ENCODE measurements around the gene AFAP1. TPM values are rescaled to one million over a fixed set of nuclear protein-coding genes. Genes with fewer than 3 reads are reported as not detected.

AFAP1 gene
- total RNA-seq, 1 donor from 2014 or later = 55.6 TPM

- H3K27me3 ChIP-seq (ENCODE audit: control insufficient read depth, insufficient read depth, low read length) = no peaks in the 10 kb centered on the region
- H3K4me3 ChIP-seq (ENCODE audit: low read depth, low read length) = no peak overlapping the region
- DNase-seq (ENCODE audit: low read depth) = no peak
- TF ChIP-seq CTCF (IDR thresholded peaks at IDR 0.05; ENCODE audit: insufficient read depth, low read length, poor library complexity, severe bottlenecking) = no peak
- H3K36me3 ChIP-seq (ENCODE audit: control insufficient read depth, insufficient read depth, low read length) = no peaks in the 10 kb centered on the region
These were observed 16.7 kb upstream of the AFAP1 start for GRCh38 chr4:7956270-7956808.

- TF ChIP-seq CTCF (IDR thresholded peaks at IDR 0.05; ENCODE audit: insufficient read depth, low read length, poor library complexity, severe bottlenecking) = no peak
- DNase-seq (ENCODE audit: low read depth) = no peak
- Histone ChIP-seq H3K36me3 (ENCODE audit: control insufficient read depth, insufficient read depth, low read length) (no peaks in the 10 kb centered on the region), H3K4me3 (ENCODE audit: low read depth, low read length) (no peak overlapping the region), H3K27me3 (ENCODE audit: control insufficient read depth, insufficient read depth, low read length) (no peaks in the 10 kb centered on the region)
These were observed 15.7 kb upstream of the AFAP1 start for GRCh38 chr4:7955393-7955792.

- Histone ChIP-seq H3K27me3 (ENCODE audit: control insufficient read depth, insufficient read depth, low read length) (no peaks in the 10 kb centered on the region), H3K4me3 (ENCODE audit: low read depth, low read length) (no peak overlapping the region), H3K36me3 (ENCODE audit: control insufficient read depth, insufficient read depth, low read length) (no peaks in the 10 kb centered on the region)
- no peak for DNase-seq (ENCODE audit: low read depth)
- no peak for TF ChIP-seq CTCF (IDR thresholded peaks at IDR 0.05; ENCODE audit: insufficient read depth, low read length, poor library complexity, severe bottlenecking)
These were observed 13.0 kb upstream of the AFAP1 start for GRCh38 chr4:7952615-7953014.

GRCh38 chr4:7950301-7951092 lies 10.8 kb upstream of the AFAP1 start:
- no peak for DNase-seq (ENCODE audit: low read depth)
- no peak for TF ChIP-seq CTCF (IDR thresholded peaks at IDR 0.05; ENCODE audit: insufficient read depth, low read length, poor library complexity, severe bottlenecking)
- H3K36me3 ChIP-seq (ENCODE audit: control insufficient read depth, insufficient read depth, low read length) = no peaks in the 10 kb centered on the region
- H3K27me3 ChIP-seq (ENCODE audit: control insufficient read depth, insufficient read depth, low read length) = no peaks in the 10 kb centered on the region
- H3K4me3 ChIP-seq (ENCODE audit: low read depth, low read length) = no peak overlapping the region

- no peaks in the 10 kb centered on the region for H3K27me3 ChIP-seq (ENCODE audit: control insufficient read depth, insufficient read depth, low read length)
- H3K36me3 ChIP-seq (ENCODE audit: control insufficient read depth, insufficient read depth, low read length) = no peaks in the 10 kb centered on the region
- H3K4me3 ChIP-seq (ENCODE audit: low read depth, low read length) = no peak overlapping the region
- no peak for DNase-seq (ENCODE audit: low read depth)
- TF ChIP-seq CTCF (IDR thresholded peaks at IDR 0.05; ENCODE audit: insufficient read depth, low read length, poor library complexity, severe bottlenecking) = no peak
These were observed 10.1 kb upstream of the AFAP1 start for GRCh38 chr4:7949759-7950158.

- no peak for TF ChIP-seq CTCF (IDR thresholded peaks at IDR 0.05; ENCODE audit: insufficient read depth, low read length, poor library complexity, severe bottlenecking)
- no peaks in the 10 kb centered on the region for H3K36me3 ChIP-seq (ENCODE audit: control insufficient read depth, insufficient read depth, low read length)
- no peak overlapping the region for H3K4me3 ChIP-seq (ENCODE audit: low read depth, low read length)
- no peaks in the 10 kb centered on the region for H3K27me3 ChIP-seq (ENCODE audit: control insufficient read depth, insufficient read depth, low read length)
- no peak for DNase-seq (ENCODE audit: low read depth)
These were observed 8.3 kb upstream of the AFAP1 start for GRCh38 chr4:7947927-7948326.

Data from kidney epithelial cell (primary cell).